MM.1S (cell line): Measurements from ENCODE around the gene CISD3.

Experiments used
- EZH2 ChIP-seq: fragments of 300-600 bp; sonication (generic); optimal IDR thresholded peaks from 2 replicates; pipeline ENCODE3; 2017; ENCODE audit warnings: low read depth, mild to moderate bottlenecking, antibody characterized with exemption, low read length, mixed read lengths
- TF ChIP-seq, protein P1 (sequence below): fragments of 300-600 bp; sonication (generic); IDR thresholded peaks from 2 replicates; pipeline ENCODE4 v1.5.1; 2016; ENCODE audit warnings: antibody characterized with exemption, low read length, mixed read lengths

- TF ChIP-seq, protein P1, sequence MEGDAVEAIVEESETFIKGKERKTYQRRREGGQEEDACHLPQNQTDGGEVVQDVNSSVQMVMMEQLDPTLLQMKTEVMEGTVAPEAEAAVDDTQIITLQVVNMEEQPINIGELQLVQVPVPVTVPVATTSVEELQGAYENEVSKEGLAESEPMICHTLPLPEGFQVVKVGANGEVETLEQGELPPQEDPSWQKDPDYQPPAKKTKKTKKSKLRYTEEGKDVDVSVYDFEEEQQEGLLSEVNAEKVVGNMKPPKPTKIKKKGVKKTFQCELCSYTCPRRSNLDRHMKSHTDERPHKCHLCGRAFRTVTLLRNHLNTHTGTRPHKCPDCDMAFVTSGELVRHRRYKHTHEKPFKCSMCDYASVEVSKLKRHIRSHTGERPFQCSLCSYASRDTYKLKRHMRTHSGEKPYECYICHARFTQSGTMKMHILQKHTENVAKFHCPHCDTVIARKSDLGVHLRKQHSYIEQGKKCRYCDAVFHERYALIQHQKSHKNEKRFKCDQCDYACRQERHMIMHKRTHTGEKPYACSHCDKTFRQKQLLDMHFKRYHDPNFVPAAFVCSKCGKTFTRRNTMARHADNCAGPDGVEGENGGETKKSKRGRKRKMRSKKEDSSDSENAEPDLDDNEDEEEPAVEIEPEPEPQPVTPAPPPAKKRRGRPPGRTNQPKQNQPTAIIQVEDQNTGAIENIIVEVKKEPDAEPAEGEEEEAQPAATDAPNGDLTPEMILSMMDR = no peak
- no peak for TF ChIP-seq EZH2
These were observed 2.5 kb downstream of the CISD3 start for GRCh38 chr17:38732376-38733281.
